Femur (tissue), 1 donor: ENCODE results near the gene ABHD15.

Experiments
- DNase-seq: peaks from one replicate; pipeline ENCODE4 v3.0.0-alpha.2; 2017

Gene ABHD15

GRCh38 chr17:29514792-29515191 is 52.0 kb downstream of the ABHD15 start:
- no peak for DNase-seq

- no peak for DNase-seq
Observed at GRCh38 chr17:29510953-29511352, 55.9 kb downstream of the ABHD15 start.
